HG02885 (cell line): ENCODE data around the gene FCRLB.
"Not testable (repeated sequence)": the region's sequence is repeated elsewhere in the genome, so short reads cannot be mapped to it uniquely, and the experiment has no call there.

Source experiments
- ATAC-seq: cut with Tn5 transposase; IDR thresholded peaks from one replicate; pipeline ENCODE4 v1.9.1; 2021; ENCODE audit warnings: mild to moderate bottlenecking; ENCODE audit not compliant: unreplicated experiment, poor library complexity

The FCRLB gene

DNA sequence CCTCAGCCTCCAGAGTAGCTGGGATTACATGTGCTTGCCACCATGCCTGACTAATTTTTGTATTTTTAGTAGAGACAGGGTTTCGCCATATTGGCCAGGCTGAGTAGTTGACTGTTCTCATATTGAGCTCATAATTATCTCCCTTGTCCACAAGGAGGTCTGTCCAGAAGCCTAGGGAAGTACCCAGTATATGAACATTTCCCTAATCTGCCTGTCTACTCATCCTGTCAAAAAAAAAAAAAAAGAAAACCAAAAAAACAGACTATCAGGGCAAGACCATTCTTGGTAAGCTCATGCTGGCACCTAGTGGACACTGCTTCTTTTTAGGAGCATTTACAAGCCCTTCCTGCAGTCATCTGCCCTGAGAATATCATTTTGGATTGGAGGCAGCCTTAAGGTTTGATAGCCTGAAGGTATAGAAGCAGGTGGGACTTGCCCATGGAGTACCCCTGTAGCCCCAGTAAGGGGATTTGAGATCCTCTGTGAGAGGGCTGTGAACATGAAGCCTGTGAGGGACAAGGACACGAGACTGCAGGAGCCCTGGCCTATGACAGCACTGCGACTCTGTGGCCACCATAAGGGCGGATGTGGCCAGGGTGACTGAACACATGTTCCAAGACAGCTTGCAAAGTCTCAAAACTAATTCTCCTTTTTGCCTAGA is 17.4 kb downstream of the FCRLB start:
- peak; percentile 74 for ATAC-seq

DNA sequence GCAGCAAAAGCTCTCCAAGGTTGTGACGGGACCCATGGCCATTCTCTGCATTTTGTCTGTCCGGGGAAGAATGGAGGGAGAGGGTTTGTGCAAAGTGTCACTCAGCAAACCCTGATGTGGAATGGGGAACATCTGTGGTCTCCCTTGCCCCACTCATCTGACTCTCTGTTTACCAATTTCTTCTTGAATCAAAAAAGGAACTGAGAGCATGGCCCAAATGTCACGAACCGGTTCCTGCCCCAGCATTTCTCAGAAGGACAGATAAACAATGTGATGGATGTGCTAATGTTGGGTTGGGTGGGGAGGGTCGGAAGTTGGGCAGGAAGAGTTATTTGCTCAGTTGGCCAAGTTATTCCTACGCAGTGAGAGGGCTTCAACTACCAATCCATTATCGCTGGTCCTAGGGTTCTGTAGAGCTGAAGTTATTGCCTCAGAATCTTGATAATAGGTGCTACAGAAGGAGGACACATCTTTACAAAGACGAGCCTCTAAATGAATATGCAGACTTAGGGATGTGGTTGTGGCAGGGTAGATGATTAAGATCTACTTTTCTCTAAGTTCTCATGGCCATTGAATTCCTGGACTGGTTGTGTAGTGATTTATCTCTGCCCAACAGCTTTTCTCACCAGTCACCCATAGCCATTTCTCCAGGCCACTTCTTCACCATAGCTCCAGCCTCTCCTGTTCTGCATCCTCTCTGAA is 18.7 kb downstream of the FCRLB start:
- ATAC-seq: no peak

DNA sequence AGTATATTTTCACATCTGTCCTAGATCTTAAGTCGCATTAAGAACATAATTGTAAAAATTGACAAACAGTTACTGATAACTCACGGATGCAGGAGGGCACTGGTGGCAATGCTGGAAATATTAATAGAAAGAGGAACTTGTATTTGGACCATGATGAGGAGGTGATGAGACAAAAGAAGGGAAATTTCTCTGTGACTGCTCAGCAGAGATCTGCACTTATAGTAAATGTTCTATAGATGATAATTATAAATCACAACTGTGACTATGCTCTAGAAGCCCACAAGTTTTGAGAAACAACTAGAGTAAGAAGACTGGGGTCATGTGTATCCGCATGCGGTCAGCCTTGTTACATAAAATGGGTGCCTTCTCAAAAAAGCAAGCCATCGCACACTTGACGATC is 19.6 kb downstream of the FCRLB start:
- ATAC-seq: no peak

DNA sequence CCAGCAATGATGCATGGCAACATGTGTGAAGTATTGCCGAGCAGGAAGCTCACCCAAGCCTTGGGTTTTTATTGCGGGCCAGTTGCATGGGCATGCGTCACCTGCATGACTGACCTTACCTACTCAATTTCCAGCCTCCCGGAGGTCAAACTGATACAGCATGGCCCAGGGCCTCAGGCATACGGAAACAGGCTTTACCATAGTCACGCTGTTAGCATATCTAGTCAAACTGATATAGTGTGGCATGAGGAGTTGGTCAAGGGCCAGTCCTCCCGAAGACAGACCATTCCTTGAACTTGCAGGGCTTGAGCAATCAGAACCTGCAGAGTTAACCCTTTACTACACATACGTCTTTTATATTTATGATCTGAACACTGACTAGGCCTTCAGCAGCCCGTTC is 21.9 kb downstream of the FCRLB start:
- ATAC-seq: no peak

DNA sequence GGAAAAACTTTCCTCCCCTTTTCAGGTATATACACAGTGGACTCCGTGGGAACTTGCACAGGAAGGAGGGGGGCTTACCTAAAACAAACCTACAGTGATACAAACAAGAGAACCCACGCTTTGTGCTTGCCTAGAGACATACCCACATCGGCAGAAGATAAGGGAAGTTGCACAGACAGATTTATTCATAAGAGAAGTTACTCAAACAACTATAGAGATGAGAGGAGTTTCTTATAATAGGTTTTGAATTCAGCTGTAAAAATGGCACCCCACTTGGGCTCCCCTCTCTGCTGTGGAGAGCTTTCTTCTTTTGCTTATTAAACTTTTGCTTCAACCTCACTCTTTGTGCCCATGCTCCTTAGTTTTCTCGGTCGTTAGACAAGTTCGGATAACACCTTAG is 26.5 kb downstream of the FCRLB start:
- ATAC-seq: no peak

DNA sequence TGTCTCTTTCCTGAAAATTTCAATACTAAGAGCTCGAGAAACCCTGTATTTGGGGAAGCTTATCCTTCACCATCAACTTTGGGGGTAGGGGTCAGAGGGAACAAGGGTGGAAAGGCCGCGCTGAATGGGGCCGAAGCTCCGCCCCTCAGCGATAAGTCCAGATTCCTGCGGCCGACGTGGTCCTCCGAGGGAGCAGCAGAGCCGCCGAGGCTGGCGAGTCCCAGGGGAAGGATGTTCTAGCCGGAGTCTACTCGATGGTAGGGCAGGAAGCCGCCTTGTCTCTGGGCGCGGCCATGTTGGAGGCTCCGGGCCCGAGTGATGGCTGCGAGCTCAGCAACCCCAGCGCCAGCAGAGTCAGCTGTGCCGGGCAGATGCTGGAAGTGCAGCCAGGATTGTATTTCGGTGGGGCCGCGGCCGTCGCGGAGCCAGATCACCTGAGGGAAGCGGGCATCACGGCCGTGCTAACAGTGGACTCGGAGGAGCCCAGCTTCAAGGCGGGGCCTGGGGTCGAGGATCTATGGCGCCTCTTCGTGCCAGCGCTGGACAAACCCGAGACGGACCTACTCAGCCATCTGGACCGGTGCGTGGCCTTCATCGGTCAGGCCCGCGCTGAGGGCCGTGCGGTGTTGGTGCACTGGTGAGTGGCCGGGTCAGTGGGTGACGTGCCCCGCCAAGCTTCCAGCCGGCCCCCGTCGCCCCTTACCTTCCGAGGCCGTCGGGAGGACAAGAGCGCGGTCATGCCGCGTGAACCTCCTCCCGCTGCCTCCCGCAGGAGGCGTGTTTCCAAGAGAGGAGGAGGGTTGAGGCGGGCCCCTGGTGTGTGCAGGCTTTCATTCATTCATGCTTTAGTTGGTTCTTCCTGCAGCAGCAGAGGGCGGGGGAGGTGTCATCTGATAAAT is 28.4 kb downstream of the FCRLB start, which contains the start of gene DUSP12:
TSS of gene DUSP12 (plus strand) at position 278 of the 899 bp plus-strand sequence. CDS start at position 294, 16 bp downstream.
- ATAC-seq: peak; percentile 95

DNA sequence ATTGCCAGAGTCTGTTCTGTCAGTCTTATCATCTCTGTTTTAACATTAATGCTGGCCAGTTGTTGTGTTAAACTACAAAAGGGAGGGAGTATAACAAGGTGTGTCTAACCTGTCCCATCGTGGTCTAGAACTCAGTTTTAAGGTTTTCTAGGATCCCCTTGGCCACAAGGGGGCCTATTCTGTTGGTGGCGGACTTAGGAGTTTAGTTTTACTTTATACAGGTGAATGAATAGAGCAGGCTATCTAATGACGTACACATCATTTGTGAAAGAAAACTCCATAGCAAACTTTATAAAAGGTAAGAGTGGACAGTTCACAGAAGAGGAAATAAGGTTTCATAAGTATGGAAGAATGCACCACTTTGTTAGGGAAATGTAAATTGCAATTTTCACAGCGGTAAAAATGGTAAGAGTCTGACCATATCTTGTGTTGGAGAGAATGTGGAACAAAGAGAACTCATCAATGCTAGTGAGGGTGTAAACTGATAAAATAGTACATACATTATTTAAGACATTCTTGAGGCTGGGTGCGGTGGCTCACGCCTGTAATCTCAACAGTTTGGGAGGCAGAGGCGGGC is 42.3 kb downstream of the FCRLB start:
- no peak for ATAC-seq

DNA sequence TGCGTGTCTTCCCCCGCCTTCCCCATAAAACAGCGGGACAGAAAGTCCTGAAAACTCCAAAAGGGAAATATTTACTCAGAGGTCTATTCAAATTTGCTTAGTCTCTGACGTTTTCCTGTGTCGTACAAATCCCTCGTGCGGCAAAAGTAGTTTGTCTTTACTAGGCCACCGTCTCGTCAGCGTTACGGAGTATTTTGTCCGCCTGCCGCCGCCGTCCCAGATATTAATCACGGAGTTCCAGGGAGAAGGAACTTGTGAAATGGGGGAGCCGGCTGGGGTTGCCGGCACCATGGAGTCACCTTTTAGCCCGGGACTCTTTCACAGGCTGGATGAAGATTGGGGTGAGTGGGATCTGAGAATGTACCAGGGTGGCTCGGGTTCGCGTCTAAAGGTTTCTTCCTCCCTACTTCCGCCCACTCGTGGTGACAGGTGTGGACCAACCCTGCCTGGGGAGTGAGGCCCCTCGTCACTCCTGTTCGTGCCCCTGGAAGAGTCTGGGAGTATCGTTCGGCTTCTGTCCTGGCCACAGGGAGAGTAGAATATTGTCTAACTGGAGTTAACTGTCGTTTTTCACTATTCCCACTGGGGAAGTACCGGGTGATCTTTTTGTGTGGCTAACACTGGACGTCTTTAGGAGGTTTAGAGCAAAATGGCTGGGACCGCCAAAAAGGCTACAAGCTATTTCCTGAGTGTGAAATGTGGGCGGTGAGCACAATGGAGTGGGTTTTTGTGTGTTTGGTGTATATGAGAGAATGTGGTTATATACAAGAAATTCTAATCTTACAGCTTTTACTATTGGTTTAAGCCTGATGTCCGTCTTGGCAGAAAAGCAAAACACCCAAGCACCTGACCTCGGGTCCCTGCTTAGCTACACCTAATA is 45.0 kb downstream of the FCRLB start, which contains the start of gene ATF6:
TSS of gene ATF6 (plus strand) at position 219 of the 880 bp plus-strand sequence. CDS start at position 260, 41 bp downstream.
- ATAC-seq: peak; percentile 73

DNA sequence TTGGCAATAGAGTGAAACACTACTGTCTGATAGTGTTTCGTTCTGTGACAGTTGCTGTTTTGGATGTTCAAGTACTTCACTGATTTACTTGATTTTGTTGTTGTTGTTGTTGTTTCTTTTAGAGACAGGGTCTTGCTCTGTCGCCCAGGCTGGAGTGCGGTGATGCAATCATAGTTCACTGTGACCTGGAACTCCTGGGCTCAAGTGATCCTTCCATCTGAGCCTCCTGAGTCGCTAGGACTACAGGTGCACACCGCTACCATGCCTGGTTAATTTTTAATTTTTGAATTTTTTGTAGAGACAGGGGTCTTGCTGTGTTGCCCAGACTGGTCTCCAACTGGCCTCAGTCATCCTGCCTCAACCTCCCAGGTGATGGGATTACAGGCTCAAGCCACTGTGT is 47.1 kb downstream of the FCRLB start:
- no peak for ATAC-seq

DNA sequence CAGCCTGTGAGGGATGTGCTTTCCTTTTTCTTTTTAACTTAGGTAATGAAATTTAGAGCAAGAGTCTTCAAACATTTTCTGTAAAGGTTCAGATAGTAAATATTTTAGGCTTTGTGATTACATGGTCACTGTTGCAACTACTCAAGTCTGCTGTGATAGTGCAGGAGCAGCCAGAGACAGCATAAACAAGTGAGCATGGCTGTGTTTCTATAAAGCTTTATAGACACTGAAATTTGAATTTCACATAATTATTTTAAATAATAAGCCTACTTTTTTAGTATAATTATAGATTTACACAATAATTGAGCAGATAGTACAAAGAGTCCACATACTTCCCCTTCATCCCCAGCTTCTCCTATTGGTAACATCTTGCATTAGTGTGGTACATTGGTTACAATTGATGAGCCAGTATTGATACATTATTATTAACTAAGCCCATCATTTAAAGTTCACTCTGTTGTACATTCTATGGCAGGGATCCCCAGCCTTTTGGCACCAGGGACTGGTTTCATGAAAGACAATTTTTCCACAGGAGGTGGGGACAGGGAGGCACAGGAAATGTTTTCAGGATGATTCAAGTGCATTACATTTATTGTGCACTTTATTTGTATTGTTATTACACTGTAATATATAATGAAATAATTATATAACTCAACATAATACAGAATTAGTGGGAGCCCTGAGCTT is 47.8 kb downstream of the FCRLB start:
- no peak for ATAC-seq

DNA sequence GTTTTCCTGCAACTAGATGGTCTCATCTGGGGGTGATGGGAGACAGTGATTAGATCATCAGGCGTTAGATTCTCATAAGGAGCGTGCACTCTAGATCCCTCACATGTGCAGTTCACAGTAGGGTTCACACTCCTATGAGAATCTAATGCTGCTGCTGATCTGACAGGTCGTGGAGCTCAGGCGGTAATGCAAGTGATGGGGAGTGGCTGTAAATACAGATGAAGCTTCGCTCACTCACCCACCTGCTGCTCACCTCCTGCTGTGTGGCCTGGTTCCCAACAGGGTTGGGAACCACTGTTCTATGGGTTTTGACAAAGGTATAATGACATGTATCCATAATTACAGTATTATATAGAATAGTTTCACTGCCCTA is 48.3 kb downstream of the FCRLB start:
- not testable (repeated sequence) for ATAC-seq

DNA sequence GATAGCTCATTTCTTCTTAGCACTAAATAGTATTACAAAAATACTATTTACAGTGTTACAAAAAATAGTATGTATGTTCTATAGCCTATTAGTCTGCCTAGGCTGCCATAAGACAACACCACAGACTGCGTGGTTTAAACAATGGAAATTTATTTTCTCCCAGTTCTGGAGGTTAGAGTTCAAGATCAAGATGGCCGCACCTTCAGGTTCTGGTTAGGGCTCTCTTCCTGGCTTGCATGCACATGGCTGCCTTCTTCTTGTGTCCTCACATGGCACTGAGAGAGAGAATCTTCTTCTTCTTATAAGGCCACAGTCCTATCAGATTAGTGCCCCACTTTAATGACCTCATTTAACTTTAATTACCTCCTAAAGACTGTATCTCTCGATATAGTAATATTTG is 48.9 kb downstream of the FCRLB start:
- no peak for ATAC-seq

DNA sequence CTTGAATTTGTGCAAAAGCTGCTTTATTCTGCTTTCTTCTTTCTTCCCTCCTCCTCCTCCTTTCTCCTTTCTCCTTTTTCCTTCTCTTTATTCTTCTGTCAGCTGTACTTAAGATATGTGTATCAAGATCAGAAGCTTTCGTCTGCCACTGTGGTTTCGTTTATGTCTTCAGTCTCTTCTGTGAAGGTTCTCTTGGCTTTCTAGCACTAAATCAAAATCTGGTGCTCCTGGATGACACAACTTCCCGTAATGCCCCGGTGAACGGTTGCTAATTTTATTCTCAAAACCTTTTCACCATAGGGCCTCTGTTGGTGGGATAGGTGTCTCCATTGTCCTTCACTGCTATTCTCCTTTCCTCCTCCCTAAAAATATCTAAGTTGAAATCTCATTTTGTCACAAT is 49.8 kb downstream of the FCRLB start:
- no peak for ATAC-seq

DNA sequence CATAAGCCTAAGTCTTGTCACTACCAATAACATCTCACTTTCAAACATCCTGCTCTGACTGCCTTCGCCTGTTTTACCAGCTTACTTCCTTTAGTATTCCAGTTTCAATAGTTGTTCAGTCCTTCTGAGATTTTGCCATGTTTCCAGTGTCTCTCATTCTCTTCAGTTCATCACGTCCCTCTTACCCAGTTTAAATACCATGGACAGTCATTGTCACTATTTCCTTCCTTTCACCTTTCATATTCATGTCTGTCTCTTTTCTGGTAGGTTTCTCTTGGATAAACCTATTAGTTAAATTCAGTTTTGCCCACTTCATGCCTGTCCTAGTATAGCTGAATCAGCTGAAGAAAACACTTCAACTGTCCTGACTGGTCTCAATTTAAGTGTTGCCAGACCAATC is 50.6 kb downstream of the FCRLB start:
- no peak for ATAC-seq

DNA sequence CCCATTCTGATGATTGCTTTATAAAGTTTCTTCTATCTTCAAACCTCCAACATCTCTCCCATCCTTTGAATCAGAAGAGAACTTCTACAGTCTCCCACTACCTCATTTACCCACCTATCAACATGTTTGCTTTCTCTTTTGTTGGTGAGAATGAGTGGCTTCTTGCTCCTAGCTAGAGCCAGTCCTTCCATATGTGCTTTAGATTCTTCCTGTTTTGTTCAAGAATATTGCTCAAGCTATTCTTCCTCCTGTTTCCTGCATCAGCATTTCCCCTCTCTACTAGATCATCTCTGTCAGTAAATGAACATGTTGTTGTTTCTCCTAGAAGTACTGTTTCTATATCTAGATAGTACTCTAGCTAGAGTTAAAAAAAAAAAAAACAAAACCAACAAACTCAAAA is 51.1 kb downstream of the FCRLB start:
- ATAC-seq: no peak

DNA sequence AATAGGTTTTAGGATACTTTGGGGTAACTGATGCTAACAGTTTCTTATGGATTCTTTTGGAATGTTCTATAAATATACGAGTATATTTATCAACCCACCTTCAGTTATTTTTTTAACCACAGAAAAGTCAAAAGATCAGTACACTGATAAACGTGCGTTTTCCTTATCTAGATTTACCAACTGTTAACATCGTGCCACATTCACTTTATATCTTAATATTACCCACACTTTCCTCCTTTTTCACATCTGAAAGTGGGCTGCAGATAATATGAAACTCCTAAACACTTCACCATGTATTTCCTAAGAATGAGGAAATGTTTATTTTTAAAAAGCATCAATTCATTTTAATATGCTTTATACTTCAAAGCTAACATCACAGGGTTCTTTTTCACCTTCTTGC is 52.4 kb downstream of the FCRLB start:
- no peak for ATAC-seq

DNA sequence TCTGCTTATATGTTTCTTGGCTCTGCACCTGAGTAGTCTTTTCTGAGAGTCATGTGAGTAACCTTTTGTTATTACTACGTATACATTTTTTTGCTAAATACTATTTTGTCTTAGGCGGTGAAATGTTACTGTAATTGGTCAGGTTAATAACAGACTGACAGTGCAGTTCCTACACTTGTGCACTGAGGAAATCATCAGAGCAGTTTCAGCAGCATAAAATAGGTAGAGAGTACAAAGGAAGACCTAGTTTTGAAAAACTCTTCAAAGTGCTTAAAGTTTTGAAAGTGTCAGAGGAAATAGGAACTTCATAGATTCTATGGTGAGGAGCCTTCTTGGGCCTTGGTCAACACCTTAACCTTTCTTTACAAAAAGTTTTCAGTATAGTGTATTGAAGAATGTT is 55.9 kb downstream of the FCRLB start:
- no peak for ATAC-seq
